ENCODE results near the gene LRRC71. TPM values are rescaled to one million over a fixed set of nuclear protein-coding genes. Genes with fewer than 3 reads are reported as not detected.

Gene LRRC71
- total RNA-seq, 1 donor from 2014 or later, result not detected

DNA sequence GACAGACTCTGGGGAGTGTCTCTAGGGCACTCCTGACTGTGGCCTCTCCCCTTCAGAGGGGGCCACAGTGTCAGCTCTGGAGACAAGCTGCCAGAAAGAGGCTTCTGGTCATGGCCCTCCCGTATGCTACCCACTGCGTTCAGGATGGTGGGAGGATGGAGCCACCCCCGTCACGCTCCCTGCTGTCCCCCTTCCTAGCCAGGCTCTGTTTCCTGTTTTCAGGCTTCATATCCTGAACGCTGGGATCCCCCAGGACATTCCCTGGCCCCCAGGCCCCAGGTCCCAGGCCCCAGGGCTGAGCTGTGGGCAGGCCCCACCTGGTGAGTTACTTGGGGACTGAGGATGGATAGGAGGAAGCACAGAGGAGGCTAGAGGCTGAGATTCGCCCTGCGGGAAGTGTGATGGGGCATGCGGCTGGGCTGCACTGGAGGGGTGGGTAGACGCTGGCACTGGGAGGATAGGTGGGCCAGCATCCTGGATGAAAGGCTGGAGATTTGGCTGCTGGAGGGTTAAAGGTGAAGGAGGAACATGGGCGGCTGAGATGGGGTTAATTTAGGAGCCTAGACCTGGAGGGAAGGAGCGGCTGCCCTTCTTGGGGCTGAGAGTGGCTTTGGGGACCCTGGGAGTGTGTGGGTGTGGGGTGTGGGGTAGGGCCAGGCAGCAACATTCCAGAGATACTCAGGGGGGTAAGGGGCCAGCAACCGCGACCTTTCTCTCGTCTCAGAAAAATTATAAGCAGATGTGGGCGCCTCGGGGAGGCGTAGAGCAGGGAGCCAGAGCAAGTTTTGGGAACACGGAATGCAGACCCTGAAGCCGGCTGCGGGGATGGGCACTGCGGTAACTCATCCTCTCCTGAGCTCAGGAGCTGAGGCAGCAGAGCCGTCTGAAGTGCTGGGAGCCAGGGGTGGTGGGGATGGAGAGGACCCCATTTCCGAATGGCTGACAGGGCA lies 18.2 kb upstream of the LRRC71 start:
- DNase-seq (ENCODE audit: low spot score), result no peak
- intact Hi-C loops (cut with DNase I), result no loop called here

- DNase-seq (ENCODE audit: low spot score), result no peak
- intact Hi-C loops (cut with DNase I), result no loop called here
Observed at GRCh38 chr1:156903328-156904091, 16.9 kb upstream of the LRRC71 start.

GRCh38 chr1:156904187-156904959 lies 16.1 kb upstream of the LRRC71 start:
- intact Hi-C loops (cut with DNase I), result no loop called here

DNA sequence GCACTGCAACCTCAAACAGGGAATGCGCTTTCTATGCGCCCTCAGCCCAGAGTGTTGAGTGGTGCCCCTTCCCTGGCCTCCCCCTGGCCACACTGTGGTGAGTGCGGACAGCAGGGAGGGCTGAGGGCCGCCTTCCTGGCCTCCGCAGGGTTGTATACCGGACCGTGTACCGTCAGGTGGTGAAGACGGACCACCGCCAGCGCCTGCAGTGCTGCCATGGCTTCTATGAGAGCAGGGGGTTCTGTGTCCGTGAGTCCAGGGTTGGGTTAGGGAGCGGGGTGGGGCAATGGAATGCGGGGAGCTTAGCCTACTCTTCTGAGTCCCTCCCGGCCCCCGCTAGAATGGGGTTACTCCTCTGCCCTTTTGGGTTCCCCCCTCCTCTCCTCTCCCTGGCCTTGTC lies 15.3 kb upstream of the LRRC71 start:
- intact Hi-C loops (cut with DNase I), result no loop called here
- DNase-seq (ENCODE audit: low spot score), result no peak

More at GRCh38 chr1:156904187-156904959, 16.1 kb upstream of the LRRC71 start:
- DNase-seq (ENCODE audit: low spot score), result no peak

GRCh38 chr1:156905651-156906050 lies 14.8 kb upstream of the LRRC71 start:
- intact Hi-C loops (cut with DNase I), result no loop called here
- no peak for DNase-seq (ENCODE audit: low spot score)

GRCh38 chr1:156906206-156906906 lies 14.1 kb upstream of the LRRC71 start:
- intact Hi-C loops (cut with DNase I), result no loop called here
- DNase-seq (ENCODE audit: low spot score), result no peak

- intact Hi-C loops (cut with DNase I), result no loop called here
- DNase-seq (ENCODE audit: low spot score), result no peak
Observed at GRCh38 chr1:156908541-156908940, 11.9 kb upstream of the LRRC71 start.

- intact Hi-C loops (cut with DNase I), result no loop called here
- DNase-seq (ENCODE audit: low spot score), result no peak
Observed at GRCh38 chr1:156908955-156909354, 11.5 kb upstream of the LRRC71 start.

DNA sequence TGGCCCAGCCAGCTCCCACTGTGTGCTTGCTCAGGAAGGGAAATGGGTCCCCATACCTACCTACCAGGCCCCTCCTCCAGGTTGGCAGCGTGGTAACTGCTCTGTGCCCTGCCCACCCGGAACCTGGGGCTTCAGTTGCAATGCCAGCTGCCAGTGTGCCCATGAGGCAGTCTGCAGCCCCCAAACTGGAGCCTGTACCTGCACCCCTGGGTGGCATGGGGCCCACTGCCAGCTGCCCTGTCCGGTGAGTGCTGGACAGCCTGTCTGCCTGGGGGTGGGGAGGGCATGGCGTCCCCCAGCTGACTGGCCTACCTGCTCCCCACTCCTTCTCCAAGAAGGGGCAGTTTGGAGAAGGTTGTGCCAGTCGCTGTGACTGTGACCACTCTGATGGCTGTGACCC lies 10.8 kb upstream of the LRRC71 start:
- intact Hi-C loops (cut with DNase I), result no loop called here

DNA sequence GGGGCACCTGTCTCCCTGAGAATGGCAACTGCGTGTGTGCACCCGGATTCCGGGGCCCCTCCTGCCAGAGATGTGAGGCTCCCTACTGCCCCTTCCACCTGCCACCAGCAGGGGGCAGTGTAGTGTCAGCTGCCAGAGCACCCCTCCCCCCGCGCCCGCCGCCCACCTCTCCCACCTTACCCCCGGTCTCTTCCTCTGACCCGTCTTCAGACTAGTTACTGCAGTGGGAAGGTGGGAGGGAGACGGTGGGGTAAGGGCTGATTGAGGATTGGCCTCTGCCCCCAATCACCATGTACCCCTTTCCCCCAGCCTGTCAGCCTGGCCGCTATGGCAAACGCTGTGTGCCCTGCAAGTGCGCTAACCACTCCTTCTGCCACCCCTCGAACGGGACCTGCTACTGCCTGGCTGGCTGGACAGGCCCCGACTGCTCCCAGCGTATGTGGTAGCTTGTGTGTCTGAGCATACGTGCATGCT lies 10.1 kb upstream of the LRRC71 start:
- no peak for DNase-seq (ENCODE audit: low spot score)
- intact Hi-C loops (cut with DNase I), result no loop called here

More for the DNA sequence above, 10.8 kb upstream of the LRRC71 start:
- no peak for DNase-seq (ENCODE audit: low spot score)

DNA sequence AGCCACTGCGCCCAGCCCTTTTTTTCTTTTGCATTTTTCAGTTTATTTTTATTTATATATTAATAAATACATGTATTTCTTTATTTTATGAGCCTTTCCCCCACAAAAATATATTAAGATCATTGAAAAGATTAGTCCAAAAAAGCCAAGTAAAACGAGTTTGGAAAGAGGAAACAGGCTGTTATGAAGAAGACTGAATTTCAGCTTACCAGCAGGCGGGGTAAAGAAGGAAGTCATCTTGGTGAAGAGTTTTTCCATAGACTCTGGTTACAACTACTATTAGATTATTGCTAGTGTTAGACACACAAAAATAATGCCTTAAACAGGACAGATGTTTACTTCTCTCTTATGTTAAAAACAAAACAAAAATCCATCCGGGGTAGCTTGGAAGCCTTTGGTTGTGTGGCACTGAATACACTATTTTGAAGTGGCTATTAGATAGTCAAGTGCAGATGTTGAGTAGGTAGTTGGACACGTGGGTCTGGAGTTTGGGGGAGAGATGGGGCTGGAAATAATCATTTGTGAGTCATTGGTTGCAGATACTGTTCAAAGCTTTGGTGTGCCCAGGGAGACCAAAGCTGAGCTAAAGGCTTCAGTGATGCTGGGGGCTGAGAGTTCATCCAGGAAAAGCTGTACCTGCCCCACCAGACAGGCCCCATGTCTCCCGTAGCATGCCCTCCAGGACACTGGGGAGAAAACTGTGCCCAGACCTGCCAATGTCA lies 8.7 kb upstream of the LRRC71 start:
- intact Hi-C loops (cut with DNase I), result no loop called here
- no peak for DNase-seq (ENCODE audit: low spot score)

DNA sequence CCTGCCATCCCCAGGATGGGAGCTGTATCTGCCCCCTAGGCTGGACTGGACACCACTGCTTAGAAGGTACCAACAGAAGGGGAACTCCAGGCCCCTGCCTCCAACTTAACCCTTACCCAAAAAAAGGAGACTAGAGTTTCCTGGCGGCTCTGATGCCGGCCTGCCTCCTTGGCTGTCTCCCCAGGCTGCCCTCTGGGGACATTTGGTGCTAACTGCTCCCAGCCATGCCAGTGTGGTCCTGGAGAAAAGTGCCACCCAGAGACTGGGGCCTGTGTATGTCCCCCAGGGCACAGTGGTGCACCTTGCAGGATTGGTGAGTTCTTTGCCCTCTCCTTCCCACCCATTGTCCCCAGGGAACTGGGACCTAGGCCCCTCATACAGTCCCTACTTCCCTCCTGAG lies 8.1 kb upstream of the LRRC71 start:
- no peak for DNase-seq (ENCODE audit: low spot score)
- intact Hi-C loops (cut with DNase I), result no loop called here

DNA sequence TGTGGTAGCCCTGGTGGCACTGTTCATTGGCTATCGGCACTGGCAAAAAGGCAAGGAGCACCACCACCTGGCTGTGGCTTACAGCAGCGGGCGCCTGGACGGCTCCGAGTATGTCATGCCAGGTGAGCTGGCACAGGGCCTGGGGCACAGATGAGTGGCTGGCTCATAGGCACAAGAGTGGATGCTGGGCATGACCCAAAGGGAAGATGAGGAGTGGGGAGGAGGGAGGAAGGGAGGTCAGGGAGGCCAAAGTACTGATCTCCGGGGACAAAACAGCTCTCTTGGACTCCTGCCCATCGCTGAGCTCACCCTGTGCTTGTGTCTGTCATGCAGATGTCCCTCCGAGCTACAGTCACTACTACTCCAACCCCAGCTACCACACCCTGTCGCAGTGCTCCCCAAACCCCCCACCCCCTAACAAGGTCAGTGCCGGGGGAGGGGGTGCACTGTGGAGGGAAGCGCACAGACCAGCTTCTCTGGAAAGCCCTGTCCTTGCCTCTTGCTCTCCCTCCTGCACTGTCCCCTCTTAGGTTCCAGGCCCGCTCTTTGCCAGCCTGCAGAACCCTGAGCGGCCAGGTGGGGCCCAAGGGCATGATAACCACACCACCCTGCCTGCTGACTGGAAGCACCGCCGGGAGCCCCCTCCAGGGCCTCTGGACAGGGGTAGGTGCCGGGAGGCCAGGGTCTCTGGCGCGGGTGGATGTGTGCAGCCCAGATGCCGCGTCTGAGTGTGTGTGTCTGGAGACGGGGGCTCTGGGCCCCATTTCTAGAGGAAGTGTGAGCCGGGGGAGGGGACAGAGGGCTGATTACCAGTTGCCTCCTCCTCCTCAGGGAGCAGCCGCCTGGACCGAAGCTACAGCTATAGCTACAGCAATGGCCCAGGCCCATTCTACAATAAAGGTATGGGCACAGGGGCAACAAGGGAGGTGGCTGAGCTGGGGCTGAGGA lies 7.3 kb upstream of the LRRC71 start:
- no peak for DNase-seq (ENCODE audit: low spot score)
- intact Hi-C loops (cut with DNase I), result no loop called here

DNA sequence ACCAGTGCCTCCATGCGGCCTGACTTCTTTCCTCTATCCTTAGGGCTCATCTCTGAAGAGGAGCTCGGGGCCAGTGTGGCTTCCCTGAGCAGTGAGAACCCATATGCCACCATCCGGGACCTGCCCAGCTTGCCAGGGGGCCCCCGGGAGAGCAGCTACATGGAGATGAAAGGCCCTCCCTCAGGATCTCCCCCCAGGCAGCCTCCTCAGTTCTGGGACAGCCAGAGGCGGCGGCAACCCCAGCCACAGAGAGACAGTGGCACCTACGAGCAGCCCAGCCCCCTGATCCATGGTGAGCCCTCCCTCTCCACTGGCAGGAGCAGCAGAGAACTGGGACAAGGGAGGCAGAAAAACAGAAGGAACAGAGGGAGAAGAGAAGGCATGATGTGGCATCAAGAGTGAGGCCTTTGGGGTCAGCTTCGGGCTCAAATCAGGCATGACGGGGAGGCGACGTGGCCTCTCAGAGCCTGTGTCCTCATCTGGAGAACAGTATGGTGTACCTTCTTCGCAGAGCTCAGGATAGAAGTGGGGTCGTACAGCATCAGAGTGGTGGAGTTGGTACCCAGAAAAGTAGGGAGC lies 6.5 kb upstream of the LRRC71 start:
- intact Hi-C loops (cut with DNase I), result no loop called here
- DNase-seq (ENCODE audit: low spot score), result no peak

DNA sequence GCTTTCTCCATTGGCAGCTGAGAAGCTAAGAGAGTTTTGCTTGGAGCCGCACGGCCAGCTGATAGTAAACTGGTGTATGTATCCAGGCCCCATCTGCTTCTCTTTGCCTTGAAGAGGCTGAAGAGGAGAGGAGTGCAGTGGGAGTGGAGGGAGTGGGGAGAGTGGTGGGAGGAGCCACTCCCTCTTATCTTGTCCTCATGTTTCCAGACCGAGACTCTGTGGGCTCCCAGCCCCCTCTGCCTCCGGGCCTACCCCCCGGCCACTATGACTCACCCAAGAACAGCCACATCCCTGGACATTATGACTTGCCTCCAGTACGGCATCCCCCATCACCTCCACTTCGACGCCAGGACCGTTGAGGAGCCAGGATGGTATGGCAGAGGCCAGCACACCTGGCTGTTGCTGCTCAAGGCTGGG lies 6.0 kb upstream of the LRRC71 start:
- intact Hi-C loops (cut with DNase I), result no loop called here
- no peak for DNase-seq (ENCODE audit: low spot score)

GRCh38 chr1:156921053-156921529 lies 659 bp downstream of the LRRC71 start:
- no peak for DNase-seq (ENCODE audit: low spot score)
- intact Hi-C loops (cut with DNase I), result loop anchor here (2.0 kb wide), 1 partner anchor 26 kb away; no protein-coding TSS in a partner anchor

All from cardiac septum (tissue), 1 donor.